Epithelial cell of esophagus (primary cell): ENCODE measurements around the gene BEND6.

ENCODE experiments used
- DNase-seq: peaks from one replicate; pipeline ENCODE4 v3.0.0; 2010; ENCODE audit warnings: low read depth
- H3K4me3 ChIP-seq: 2 replicates; pipeline ENCODE4 v1.5.1; 2011; ENCODE audit warnings: mild to moderate bottlenecking, low read length, control low read depth
- TF ChIP-seq, protein P1 (sequence below): IDR thresholded peaks from 2 replicates; pipeline ENCODE4 v1.5.1; 2011; ENCODE audit warnings: low read depth, mild to moderate bottlenecking, low read length, control low read depth, inconsistent platforms; ENCODE audit not compliant: insufficient read depth; ENCODE audit errors: missing control alignments

The BEND6 gene

GRCh38 chr6:56930846-56931245, 24.1 kb upstream of the BEND6 start:
- H3K4me3 ChIP-seq = no peak overlapping the region
- TF ChIP-seq, protein P1, sequence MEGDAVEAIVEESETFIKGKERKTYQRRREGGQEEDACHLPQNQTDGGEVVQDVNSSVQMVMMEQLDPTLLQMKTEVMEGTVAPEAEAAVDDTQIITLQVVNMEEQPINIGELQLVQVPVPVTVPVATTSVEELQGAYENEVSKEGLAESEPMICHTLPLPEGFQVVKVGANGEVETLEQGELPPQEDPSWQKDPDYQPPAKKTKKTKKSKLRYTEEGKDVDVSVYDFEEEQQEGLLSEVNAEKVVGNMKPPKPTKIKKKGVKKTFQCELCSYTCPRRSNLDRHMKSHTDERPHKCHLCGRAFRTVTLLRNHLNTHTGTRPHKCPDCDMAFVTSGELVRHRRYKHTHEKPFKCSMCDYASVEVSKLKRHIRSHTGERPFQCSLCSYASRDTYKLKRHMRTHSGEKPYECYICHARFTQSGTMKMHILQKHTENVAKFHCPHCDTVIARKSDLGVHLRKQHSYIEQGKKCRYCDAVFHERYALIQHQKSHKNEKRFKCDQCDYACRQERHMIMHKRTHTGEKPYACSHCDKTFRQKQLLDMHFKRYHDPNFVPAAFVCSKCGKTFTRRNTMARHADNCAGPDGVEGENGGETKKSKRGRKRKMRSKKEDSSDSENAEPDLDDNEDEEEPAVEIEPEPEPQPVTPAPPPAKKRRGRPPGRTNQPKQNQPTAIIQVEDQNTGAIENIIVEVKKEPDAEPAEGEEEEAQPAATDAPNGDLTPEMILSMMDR = no peak
- DNase-seq = no peak

- DNase-seq = no peak
- TF ChIP-seq, protein P1 = no peak
- no peak overlapping the region for H3K4me3 ChIP-seq
These were observed 21.9 kb upstream of the BEND6 start for GRCh38 chr6:56932910-56933477.

GRCh38 chr6:56933650-56934049, 21.3 kb upstream of the BEND6 start:
- no peak overlapping the region for H3K4me3 ChIP-seq
- no peak for DNase-seq
- TF ChIP-seq, protein P1 = no peak

DNA sequence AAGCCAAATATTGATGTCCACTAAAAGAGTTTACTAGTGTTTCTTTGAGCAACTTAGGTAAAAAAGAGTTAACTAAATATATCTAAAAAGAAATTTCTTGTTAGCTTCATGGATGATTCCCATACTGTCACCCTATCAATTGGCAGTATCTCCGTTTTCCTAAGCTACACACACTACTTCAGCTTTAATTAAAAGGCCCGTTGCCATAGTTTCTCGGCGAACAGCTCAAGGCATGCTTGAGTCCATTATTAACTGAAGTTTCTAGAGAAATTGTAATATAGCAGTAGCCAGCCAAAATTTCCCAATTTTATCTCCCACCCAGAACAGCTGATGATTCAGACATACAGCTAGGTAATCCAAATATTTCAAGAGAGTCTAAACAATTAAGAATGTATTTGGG, 20.0 kb upstream of the BEND6 start:
- DNase-seq = no peak
- H3K4me3 ChIP-seq = no peak overlapping the region
- TF ChIP-seq, protein P1 = no peak

GRCh38 chr6:56936466-56936865, 18.4 kb upstream of the BEND6 start:
- DNase-seq = no peak
- no peak overlapping the region for H3K4me3 ChIP-seq
- TF ChIP-seq, protein P1 = no peak

- DNase-seq = peak; percentile 99
- H3K4me3 ChIP-seq = no peak overlapping the region
- TF ChIP-seq, protein P1 = no peak
These were observed 16.2 kb upstream of the BEND6 start for GRCh38 chr6:56938649-56939191.

GRCh38 chr6:56940463-56940862, 14.4 kb upstream of the BEND6 start:
- TF ChIP-seq, protein P1 = no peak
- no peak overlapping the region for H3K4me3 ChIP-seq
- no peak for DNase-seq
